GM23338 (cell line): ENCODE results near the gene PRIMPOL.
"Not testable (repeated sequence)": the region's sequence is repeated elsewhere in the genome, so short reads cannot be mapped to it uniquely, and the experiment has no call there.

Experiments used
- CTCF ChIP-seq, 2 experiments: fragments of 200-600 bp in 1 of 2; sonication (generic) in 1 of 2; conservative IDR thresholded peaks; 2 replicates each; pipeline versions ENCODE4 v1.5.1 to v1.6.1; 2016 to 2017; ENCODE audit warnings: antibody characterized with exemption in 2 of 2, low read depth in 2 of 2, mild to moderate bottlenecking in 2 of 2, moderate library complexity in 1 of 2
- EZH2 ChIP-seq: fragments of 200-600 bp; sonication (generic); IDR thresholded peaks from one replicate; pipeline ENCODE4 v1.8.0; 2017; ENCODE audit warnings: antibody characterized with exemption, mild to moderate bottlenecking, low read depth; ENCODE audit not compliant: unreplicated experiment
- EZH2phosphoT487 ChIP-seq: fragments of 200-600 bp; sonication (generic); IDR thresholded peaks from one replicate; pipeline ENCODE4 v1.8.1; 2018; ENCODE audit warnings: antibody characterized with exemption; ENCODE audit not compliant: unreplicated experiment
- POLR2AphosphoS5 ChIP-seq: IDR thresholded peaks from 2 replicates; pipeline ENCODE4 v1.6.1; 2016; ENCODE audit warnings: antibody characterized with exemption, low read depth
- ZNF114 ChIP-seq: fragments of 250-450 bp; sonication (Bioruptor Pico); IDR thresholded peaks from 2 replicates; pipeline ENCODE4 v1.5.0; 2020; ENCODE audit warnings: mild to moderate bottlenecking, moderate library complexity
- ZNF331 ChIP-seq: fragments of 250-450 bp; sonication (Bioruptor Pico); IDR thresholded peaks from 2 replicates; pipeline ENCODE4 v1.5.0; 2020; ENCODE audit warnings: low read depth, mild to moderate bottlenecking, moderate library complexity
- TF ChIP-seq, protein P1 (sequence below): IDR thresholded peaks from one replicate; pipeline ENCODE4 v1.6.1; 2018; ENCODE audit warnings: antibody characterized with exemption; ENCODE audit not compliant: unreplicated experiment

DNA sequence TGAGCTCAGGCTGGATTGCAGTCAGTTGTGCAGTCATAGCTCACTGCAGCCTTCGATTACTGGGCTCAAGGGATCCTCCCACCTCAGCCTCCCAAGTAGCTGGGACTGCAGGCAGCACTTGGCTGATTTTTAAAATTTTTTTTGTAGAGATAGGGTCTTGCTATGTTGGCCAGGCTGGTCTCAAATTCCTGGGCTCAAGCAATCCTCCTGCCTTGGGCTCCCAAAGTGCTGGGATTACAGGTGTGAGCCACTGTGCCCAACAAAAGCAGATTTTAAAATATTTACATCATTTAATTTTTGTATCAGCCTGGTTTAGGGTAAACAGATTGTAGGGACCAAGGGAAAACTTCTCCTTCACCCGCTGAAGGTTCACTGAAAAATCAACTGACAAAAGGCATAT lies 33.4 kb upstream of the PRIMPOL start:
- not testable (repeated sequence) for TF ChIP-seq CTCF (conservative IDR thresholded peaks at IDR 0.05; ENCODE audit: low read depth in 2 of 2); EZH2; EZH2phosphoT487; POLR2AphosphoS5; ZNF331; ZNF114
- TF ChIP-seq, protein P1, sequence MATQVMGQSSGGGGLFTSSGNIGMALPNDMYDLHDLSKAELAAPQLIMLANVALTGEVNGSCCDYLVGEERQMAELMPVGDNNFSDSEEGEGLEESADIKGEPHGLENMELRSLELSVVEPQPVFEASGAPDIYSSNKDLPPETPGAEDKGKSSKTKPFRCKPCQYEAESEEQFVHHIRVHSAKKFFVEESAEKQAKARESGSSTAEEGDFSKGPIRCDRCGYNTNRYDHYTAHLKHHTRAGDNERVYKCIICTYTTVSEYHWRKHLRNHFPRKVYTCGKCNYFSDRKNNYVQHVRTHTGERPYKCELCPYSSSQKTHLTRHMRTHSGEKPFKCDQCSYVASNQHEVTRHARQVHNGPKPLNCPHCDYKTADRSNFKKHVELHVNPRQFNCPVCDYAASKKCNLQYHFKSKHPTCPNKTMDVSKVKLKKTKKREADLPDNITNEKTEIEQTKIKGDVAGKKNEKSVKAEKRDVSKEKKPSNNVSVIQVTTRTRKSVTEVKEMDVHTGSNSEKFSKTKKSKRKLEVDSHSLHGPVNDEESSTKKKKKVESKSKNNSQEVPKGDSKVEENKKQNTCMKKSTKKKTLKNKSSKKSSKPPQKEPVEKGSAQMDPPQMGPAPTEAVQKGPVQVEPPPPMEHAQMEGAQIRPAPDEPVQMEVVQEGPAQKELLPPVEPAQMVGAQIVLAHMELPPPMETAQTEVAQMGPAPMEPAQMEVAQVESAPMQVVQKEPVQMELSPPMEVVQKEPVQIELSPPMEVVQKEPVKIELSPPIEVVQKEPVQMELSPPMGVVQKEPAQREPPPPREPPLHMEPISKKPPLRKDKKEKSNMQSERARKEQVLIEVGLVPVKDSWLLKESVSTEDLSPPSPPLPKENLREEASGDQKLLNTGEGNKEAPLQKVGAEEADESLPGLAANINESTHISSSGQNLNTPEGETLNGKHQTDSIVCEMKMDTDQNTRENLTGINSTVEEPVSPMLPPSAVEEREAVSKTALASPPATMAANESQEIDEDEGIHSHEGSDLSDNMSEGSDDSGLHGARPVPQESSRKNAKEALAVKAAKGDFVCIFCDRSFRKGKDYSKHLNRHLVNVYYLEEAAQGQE, result not testable (repeated sequence)
